HepG2 (cell line): ENCODE results near the gene MTHFD1L. TPM values are rescaled to one million over a fixed set of nuclear protein-coding genes. Genes with fewer than 3 reads are reported as not detected.

ENCODE experiments used
- ATAC-seq: fragments of 200-7000 bp; cut with Tn5 transposase; 3 replicates; pipeline ENCODE4 v1.9.1; 2020; ENCODE audit warnings: mild to moderate bottlenecking, moderate library complexity
- BruUV-seq: library from RNA; stranded (reverse); fragments of 400-500 nt; replicated peaks from 2 replicates; lab custom pipeline; 2021; lab: Mats Ljungman, UMichigan
- CTCF ChIA-PET: fragments of 300-600 bp; formaldehyde crosslinking; extraction: SDS; loops from one replicate; lab custom pipeline; 2021; ENCODE audit warnings: low total read pairs, inconsistent platforms, low intra/inter-chr PET ratio; lab: Yijun Ruan, JAX
- POLR2A ChIA-PET: fragments of 350-600 bp; sonication (Branson Sonifier 250); formaldehyde crosslinking; loops from one replicate; lab custom pipeline; 2020; ENCODE audit warnings: antibody characterized with exemption, inconsistent platforms; lab: Yijun Ruan, JAX
- DNase-seq: peaks from one replicate; pipeline ENCODE4 v3.0.0-alpha.2; 2015; ENCODE audit warnings: low spot score
- FAIRE-seq: peaks from 3 replicates; lab custom pipeline; 2011; peaks lifted over from hg19 to GRCh38; lab: Jason Lieb, UNC
- H2AFZ ChIP-seq: one replicate; pipeline ENCODE4 v1.6.1; 2011; ENCODE audit warnings: low read length, inconsistent platforms
- H3K27ac ChIP-seq: fragments of 300-600 bp; 3 replicates; pipeline ENCODE4 v1.8.0; 2011; ENCODE audit warnings: mixed run types, mild to moderate bottlenecking, mixed read lengths, low read length, inconsistent platforms; ENCODE audit not compliant: insufficient read depth; ENCODE audit errors: extremely low read length
- H3K27me3 ChIP-seq, 2 experiments: fragments of 200-600 bp in 1 of 2; 2 replicates in 1 of 2; 3 replicates in 1 of 2; pipeline versions ENCODE4 v1.6.0 to v1.8.0; 2011; ENCODE audit warnings: low read length in 2 of 2, mild to moderate bottlenecking in 2 of 2, moderate library complexity in 2 of 2, inconsistent platforms in 1 of 2; ENCODE audit not compliant: insufficient read depth in 2 of 2, control insufficient read depth in 1 of 2
- H3K36me3 ChIP-seq, 2 experiments: fragments of 200-600 bp in 1 of 2; replicated peaks in 1 of 2; 2 replicates in 1 of 2; 3 replicates in 1 of 2; pipeline versions ENCODE4 v1.5.1 to v1.8.0; 2011; ENCODE audit warnings: low read length in 2 of 2, inconsistent platforms in 1 of 2; ENCODE audit not compliant: insufficient read depth in 2 of 2, control insufficient read depth in 1 of 2
- H3K4me1 ChIP-seq: 2 replicates; pipeline ENCODE4 v1.5.1; 2012; ENCODE audit warnings: low read length, inconsistent platforms; ENCODE audit not compliant: insufficient read depth
- H3K4me2 ChIP-seq: 2 replicates; pipeline ENCODE4 v1.6.0; 2011; ENCODE audit warnings: low read depth, low read length, inconsistent platforms
- H3K4me3 ChIP-seq, 3 experiments: fragments of 200-600 bp in 1 of 3; sonication (generic), shearing (Covaris generic) in 1 of 3; replicated peaks in 1 of 3; 2 replicates each; pipeline ENCODE4 v1.5.1; 2011 to 2016; ENCODE audit warnings: low read length in 3 of 3, inconsistent platforms in 2 of 3, low read depth in 2 of 3, mild to moderate bottlenecking in 2 of 3, control low read depth in 1 of 3, mixed read lengths in 1 of 3; ENCODE audit not compliant: insufficient read depth in 1 of 3
- H3K79me2 ChIP-seq: one replicate; pipeline ENCODE4 v1.6.1; 2011; ENCODE audit warnings: low read length, inconsistent platforms; ENCODE audit not compliant: insufficient read depth
- H3K9ac ChIP-seq: 2 replicates; pipeline ENCODE4 v1.6.0; 2011; ENCODE audit warnings: mild to moderate bottlenecking, low read depth, low read length, inconsistent platforms; ENCODE audit not compliant: insufficient read depth
- H3K9me3 ChIP-seq: 2 replicates; pipeline ENCODE4 v1.5.1; 2012; ENCODE audit warnings: mild to moderate bottlenecking, low read length
- H4K20me1 ChIP-seq: 2 replicates; pipeline ENCODE4 v1.6.0; 2011; ENCODE audit warnings: inconsistent platforms, mild to moderate bottlenecking, low read length, moderate library complexity; ENCODE audit not compliant: insufficient read depth
- HMG20B ChIP-seq: conservative IDR thresholded peaks from 2 replicates; pipeline ENCODE4 v1.6.1; 2016; ENCODE audit warnings: missing genetic modification reagents, missing compliant biosample characterization
- NFAT5 ChIP-seq: sonication (generic); formaldehyde crosslinking; IDR thresholded peaks from 2 replicates; pipeline ENCODE4 v1.4.0; 2020; ENCODE audit warnings: missing genetic modification reagents
- SMARCE1 ChIP-seq: fragments of 450-650 bp; IDR thresholded peaks from 2 replicates; pipeline ENCODE4 v1.6.1; 2017; ENCODE audit warnings: borderline replicate concordance
- TRIM22 ChIP-seq: fragments of 450-650 bp; IDR thresholded peaks from 2 replicates; pipeline ENCODE4 v1.6.1; 2017
- ZFAT ChIP-seq: sonication (generic); formaldehyde crosslinking; conservative IDR thresholded peaks from 2 replicates; pipeline ENCODE4 v1.8.1; 2023; ENCODE audit warnings: missing genetic modification reagents, inconsistent platforms
- ZNF256 ChIP-seq: sonication (generic); formaldehyde crosslinking; conservative IDR thresholded peaks from 2 replicates; pipeline ENCODE4 v1.4.0; 2020; ENCODE audit warnings: missing genetic modification reagents
- ZNF275 ChIP-seq: sonication (generic); formaldehyde crosslinking; IDR thresholded peaks from 2 replicates; pipeline ENCODE4 v1.8.0; 2022; ENCODE audit warnings: missing genetic modification reagents, mild to moderate bottlenecking, inconsistent platforms, borderline replicate concordance
- ZNF607 ChIP-seq: sonication (generic); formaldehyde crosslinking; IDR thresholded peaks from 2 replicates; pipeline ENCODE4 v1.5.1; 2020; ENCODE audit warnings: missing genetic modification reagents, mild to moderate bottlenecking, borderline replicate concordance
- ZNF687 ChIP-seq: sonication (generic); formaldehyde crosslinking; IDR thresholded peaks from 2 replicates; pipeline ENCODE4 v1.5.1; 2020; ENCODE audit warnings: mild to moderate bottlenecking, missing genetic modification reagents, moderate library complexity
- ZNF879 ChIP-seq: sonication (generic); formaldehyde crosslinking; IDR thresholded peaks from 2 replicates; pipeline ENCODE4 v1.8.1; 2023; ENCODE audit warnings: missing genetic modification reagents
- WGBS: methylation state at CpG from one replicate; pipeline ENCODE4 v1.1.6; 2017; ENCODE audit warnings: low lambda C conversion rate; 5-methylcytosine and 5-hydroxymethylcytosine counted together
- in situ Hi-C: cut with HindIII; loops from 2 replicates; pipeline ENCODE4 v1.10.0; 2017; ENCODE audit warnings: low pct_unique_long_range_greater_than_20kb; ENCODE audit not compliant: extremely low pct_ligation_motif_present
- intact Hi-C: fragments of 100-400 bp; cut with micrococcal nuclease; formaldehyde crosslinking; loops from one replicate; pipeline ENCODE4 v1.10.0; 2022; ENCODE audit not compliant: unreplicated experiment
- polyA plus RNA-seq, 8 experiments: library from polyadenylated mRNA; depleted of rRNA in 3 of 8; stranded (reverse) in 7 of 8; unstranded in 1 of 8; fragments of >200 nt; fragmentation: Illumina TruSeq in 4 of 8; extraction: Trizol in 4 of 8; gene quantifications; 2 replicates each; pipeline versions ENCODE4 v1.2.1 to v1.2.3, GENCODE V29; 2011 to 2016; ENCODE audit warnings: low read depth in 4 of 8, missing spikeins in 1 of 8, mixed read lengths in 1 of 8; ENCODE audit not compliant: insufficient read depth in 1 of 8
- total RNA-seq, 5 experiments: library from RNA; depleted of rRNA; stranded (reverse); fragments of >200 nt; fragmentation: Illumina TruSeq; extraction: Trizol; gene quantifications; 2 replicates each; pipeline ENCODE4 v1.2.3, GENCODE V29; 2016; ENCODE audit warnings: low read depth in 1 of 5

MTHFD1L gene
- total and polyA plus RNA-seq, 2 of the 13 experiments (the other 11 are each of a cell fraction or from before 2014, with no cell fraction given), result 24.0 to 39.6 TPM

- TF ChIP-seq ZFAT (CRISPR knock-in tag) (no peak), NFAT5 (CRISPR knock-in tag) (no peak)
Measured at GRCh38 chr6:150905769-150906168, 40.3 kb downstream of the MTHFD1L start (continued).

- in situ Hi-C loops (no loop called here), intact Hi-C loops (no loop called here)
- Histone ChIP-seq H3K4me2 (no peak overlapping the region), H3K79me2 (no peaks in the 10 kb centered on the region), H3K27ac (no peak overlapping the region), H3K9ac (no peak overlapping the region), H3K9me3 (no peaks in the 10 kb centered on the region), H3K4me3 (no peak overlapping the region), H3K27me3 (no peaks in the 10 kb centered on the region), H3K36me3 (peaks cover 15 to 39% of the 10 kb centered on the region in 2 experiments; a peak in 4 of 5 replicates), H3K4me1 (no peaks in the 10 kb centered on the region), H2AFZ (no peak overlapping the region), H4K20me1 (no peaks in the 10 kb centered on the region)
- ATAC-seq (no peak), FAIRE-seq (no peak), DNase-seq (no peak)
- WGBS, result 100% methylated on average over 1 of the region's 1 CpG
- POLR2A ChIA-PET, result no interaction called here
- no TSS peak for BruUV-seq
- CTCF ChIA-PET, result no interaction called here
- TF ChIP-seq TRIM22 (no peak), ZNF879 (CRISPR knock-in tag) (no peak), ZNF607 (CRISPR knock-in tag) (no peak), HMG20B (CRISPR knock-in tag) (no peak), ZNF687 (CRISPR knock-in tag) (no peak), ZNF256 (CRISPR knock-in tag) (no peak), SMARCE1 (no peak), ZNF275 (CRISPR knock-in tag) (no peak)
Measured at GRCh38 chr6:150906641-150907326, 41.3 kb downstream of the MTHFD1L start.
